GM12864 (cell line): ENCODE data around the gene MCUB.
"Not testable (repeated sequence)": the region's sequence is repeated elsewhere in the genome, so short reads cannot be mapped to it uniquely, and the experiment has no call there.

Experiments
- DNase-seq: peaks from one replicate; pipeline ENCODE4 v3.0.0-alpha.2; 2011; ENCODE audit warnings: low read depth
- H3K4me3 ChIP-seq: 2 replicates; pipeline ENCODE4 v1.5.1; 2011; ENCODE audit warnings: mild to moderate bottlenecking, low read depth, low read length, control low read depth
- TF ChIP-seq, protein P1 (sequence below): IDR thresholded peaks from 2 replicates; pipeline ENCODE4 v1.5.1; 2011; ENCODE audit warnings: low read depth, mild to moderate bottlenecking, moderate library complexity, low read length, control low read depth, inconsistent platforms; ENCODE audit errors: missing control alignments

Gene MCUB

DNA sequence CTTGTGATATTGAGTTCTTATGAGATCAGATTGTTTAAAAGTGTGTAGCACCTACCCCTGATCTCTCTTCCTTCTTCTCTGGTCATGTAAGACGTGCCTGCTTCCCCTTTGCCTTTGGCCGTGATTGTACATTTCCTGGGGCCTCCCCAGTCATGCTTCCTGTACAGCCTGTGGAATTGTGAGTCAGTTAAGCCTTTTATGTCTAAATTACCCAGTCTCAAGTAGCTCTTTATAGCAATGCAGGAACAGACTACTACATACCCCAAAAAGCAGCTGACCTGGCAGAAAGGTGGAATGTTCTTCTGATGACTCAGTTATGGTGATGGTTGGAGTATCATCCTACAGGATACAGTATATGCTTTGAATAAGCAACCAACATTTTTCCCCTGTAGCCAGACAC is 11.4 kb upstream of the MCUB start:
- DNase-seq = no peak
- no peak overlapping the region for H3K4me3 ChIP-seq
- TF ChIP-seq, protein P1, sequence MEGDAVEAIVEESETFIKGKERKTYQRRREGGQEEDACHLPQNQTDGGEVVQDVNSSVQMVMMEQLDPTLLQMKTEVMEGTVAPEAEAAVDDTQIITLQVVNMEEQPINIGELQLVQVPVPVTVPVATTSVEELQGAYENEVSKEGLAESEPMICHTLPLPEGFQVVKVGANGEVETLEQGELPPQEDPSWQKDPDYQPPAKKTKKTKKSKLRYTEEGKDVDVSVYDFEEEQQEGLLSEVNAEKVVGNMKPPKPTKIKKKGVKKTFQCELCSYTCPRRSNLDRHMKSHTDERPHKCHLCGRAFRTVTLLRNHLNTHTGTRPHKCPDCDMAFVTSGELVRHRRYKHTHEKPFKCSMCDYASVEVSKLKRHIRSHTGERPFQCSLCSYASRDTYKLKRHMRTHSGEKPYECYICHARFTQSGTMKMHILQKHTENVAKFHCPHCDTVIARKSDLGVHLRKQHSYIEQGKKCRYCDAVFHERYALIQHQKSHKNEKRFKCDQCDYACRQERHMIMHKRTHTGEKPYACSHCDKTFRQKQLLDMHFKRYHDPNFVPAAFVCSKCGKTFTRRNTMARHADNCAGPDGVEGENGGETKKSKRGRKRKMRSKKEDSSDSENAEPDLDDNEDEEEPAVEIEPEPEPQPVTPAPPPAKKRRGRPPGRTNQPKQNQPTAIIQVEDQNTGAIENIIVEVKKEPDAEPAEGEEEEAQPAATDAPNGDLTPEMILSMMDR = no peak

DNA sequence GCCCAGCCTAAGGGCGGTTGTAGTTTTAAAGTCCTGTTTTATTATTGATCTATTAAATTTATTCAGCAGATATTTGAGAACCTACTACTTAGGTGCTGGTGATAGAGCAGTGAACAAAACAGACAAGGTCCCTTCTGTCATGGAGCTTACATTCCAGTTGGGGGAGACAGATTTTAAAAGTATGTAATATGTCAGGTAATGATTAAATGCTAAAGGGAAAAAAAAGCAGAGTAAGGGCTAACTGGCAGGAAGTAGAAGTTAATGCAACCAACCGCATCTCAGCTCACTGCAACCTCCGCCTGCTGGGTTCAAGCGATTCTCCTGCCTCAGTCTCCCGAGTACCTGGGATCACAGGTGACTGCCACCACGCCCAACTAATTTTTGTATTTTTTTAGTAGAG is 7.8 kb upstream of the MCUB start:
- TF ChIP-seq, protein P1 = no peak
- no peak overlapping the region for H3K4me3 ChIP-seq
- DNase-seq = no peak

DNA sequence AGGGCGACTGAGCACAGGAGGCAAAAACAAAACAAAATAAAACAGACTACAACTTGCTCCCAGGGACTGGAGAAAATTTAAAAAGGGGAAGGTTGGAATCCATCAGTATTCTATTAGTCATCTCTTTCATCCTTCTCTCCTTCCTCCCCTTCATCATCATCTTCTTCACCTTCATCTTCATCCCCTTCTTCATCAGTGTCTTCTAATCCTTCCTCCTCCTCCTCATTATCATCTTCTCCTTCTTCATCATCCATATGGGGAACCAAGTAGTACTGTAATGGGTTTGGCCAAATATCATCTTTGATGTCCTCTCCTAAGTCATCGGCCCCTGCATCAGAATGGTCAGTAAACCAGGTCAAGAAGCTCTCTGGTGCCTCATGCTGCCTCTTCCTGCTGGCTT is 6.9 kb upstream of the MCUB start:
- TF ChIP-seq, protein P1 = no peak
- no peak for DNase-seq
- H3K4me3 ChIP-seq = no peak overlapping the region

DNA sequence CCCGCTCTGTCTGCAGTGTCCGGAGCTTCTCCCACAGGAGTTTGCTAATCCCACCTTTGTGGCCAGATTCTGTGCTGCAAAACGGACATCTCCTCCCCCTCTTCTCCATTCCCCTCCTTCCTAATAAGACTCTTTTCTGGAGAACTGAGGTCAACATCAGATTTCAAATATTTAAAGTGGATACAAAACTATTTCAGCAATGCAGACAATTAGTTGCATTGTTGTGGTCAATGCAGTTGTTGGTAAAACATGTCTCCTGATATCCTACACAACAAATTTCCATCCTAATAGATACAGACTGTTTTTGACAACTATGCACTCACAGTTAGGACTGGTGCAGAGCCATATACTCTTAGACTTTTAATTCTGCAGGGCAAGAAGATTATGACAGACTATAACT is 5.1 kb upstream of the MCUB start:
- TF ChIP-seq, protein P1 = no peak
- no peak overlapping the region for H3K4me3 ChIP-seq
- DNase-seq = no peak

DNA sequence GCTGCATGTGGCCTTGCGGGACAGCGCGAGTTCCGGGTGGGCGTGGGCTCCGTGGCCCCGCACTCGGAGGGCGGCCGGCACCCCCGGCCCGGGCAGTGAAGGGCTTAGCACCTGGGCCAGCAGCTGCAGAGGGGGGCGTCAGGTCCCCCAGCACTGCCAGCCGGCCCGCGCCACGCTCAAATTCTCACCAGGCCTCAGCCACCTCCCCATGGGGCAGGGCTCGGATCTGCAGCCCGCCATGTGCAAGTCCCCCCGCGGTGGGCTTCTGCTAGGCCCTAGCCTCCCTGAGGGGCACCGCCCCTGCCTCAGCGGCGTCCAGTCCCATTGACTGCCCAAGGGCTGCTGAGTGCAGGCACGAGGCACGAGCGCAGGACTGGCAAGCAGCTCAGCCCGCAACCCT is 2.6 kb upstream of the MCUB start:
- no peak for DNase-seq
- no peak overlapping the region for H3K4me3 ChIP-seq
- TF ChIP-seq, protein P1 = no peak

DNA sequence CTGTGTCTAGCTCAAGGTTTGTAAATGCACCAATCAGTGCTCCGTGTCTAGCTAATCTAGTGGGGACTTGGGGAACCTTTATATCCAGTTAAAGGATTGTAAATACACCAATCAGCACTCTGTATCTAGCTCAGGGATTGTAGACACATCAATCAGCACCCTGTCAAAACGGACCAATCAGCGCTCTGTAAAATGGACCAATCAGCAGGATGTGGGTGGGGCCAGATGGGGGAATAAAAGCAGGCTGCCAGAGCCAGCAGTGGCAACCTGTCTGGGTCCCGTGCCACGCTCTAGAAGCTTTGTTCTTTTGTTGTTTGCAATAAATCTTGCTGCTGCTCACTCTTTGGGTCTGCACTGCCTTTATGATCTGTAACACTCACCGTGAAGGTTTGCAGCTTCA is 2.0 kb upstream of the MCUB start:
- DNase-seq, H3K4me3 ChIP-seq: not testable (repeated sequence)

DNA sequence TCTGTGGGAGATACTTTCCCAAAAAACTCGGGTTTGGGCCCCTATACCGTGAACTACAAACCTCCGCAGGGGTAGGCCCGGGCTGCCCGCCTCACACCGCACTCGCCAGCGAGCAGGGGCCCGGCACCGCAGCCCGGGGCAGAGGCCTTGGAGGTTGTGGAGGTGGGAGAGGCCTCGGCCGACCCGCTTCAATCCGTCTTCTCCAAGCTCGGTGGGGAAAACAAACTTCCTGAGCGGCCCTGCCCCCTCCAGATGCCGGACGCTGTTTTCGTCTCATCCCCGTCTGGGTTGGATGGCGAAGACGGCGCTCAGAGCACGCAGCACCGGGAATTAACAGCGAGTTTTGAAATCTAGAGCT is 442 bp upstream of the MCUB start:
- TF ChIP-seq, protein P1 = no peak
- no peak for DNase-seq
- peak overlapping the region; percentile 79 for H3K4me3 ChIP-seq
